LNCAP (cell line): ENCODE data around the gene GDF15.

Experiments
- CTCF ChIP-seq: fragments of 450-650 bp; IDR thresholded peaks from 2 replicates; pipeline ENCODE4 v1.5.1; 2017; ENCODE audit warnings: mild to moderate bottlenecking

Gene GDF15

GRCh38 chr19:18418029-18418482 lies 32.1 kb downstream of the GDF15 start:
- TF ChIP-seq CTCF = no peak

- TF ChIP-seq CTCF = no peak
These were observed 32.7 kb downstream of the GDF15 start for GRCh38 chr19:18418483-18419194.

- TF ChIP-seq CTCF = peak; percentile 61
These were observed 33.3 kb downstream of the GDF15 start, which contains the start of gene SSBP4 for GRCh38 chr19:18419195-18419698. SSBP4 (plus strand) TSS chr19:18419398; CDS start chr19:18419649, 251 bp downstream.

GRCh38 chr19:18419699-18420460 lies 33.9 kb downstream of the GDF15 start:
- no peak; the same call in 1 of the 2 replicates for TF ChIP-seq CTCF

GRCh38 chr19:18420930-18421329 lies 35.0 kb downstream of the GDF15 start:
- no peak for TF ChIP-seq CTCF

GRCh38 chr19:18421371-18421959 lies 35.5 kb downstream of the GDF15 start:
- TF ChIP-seq CTCF = no peak

GRCh38 chr19:18422530-18423191 lies 36.7 kb downstream of the GDF15 start:
- no peak for TF ChIP-seq CTCF
